B cell (primary cell): Measurements from ENCODE around the gene EDNRB. TPM values are rescaled to one million over a fixed set of nuclear protein-coding genes. Genes with fewer than 3 reads are reported as not detected.

ENCODE experiments used
- ATAC-seq: fragments of 200-7000 bp; cut with Tn5 transposase; one replicate; pipeline ENCODE4 v1.10.0; 2021; ENCODE audit warnings: low read depth, mild to moderate bottlenecking, moderate number of reproducible peaks, moderate library complexity
- CTCF ChIA-PET: fragments of 350-600 bp; sonication (Branson Sonifier 250); formaldehyde crosslinking; loops from one replicate; lab custom pipeline; 2021; ENCODE audit warnings: antibody characterized with exemption, inconsistent platforms; lab: Charles Lee
- POLR2A ChIA-PET: fragments of 350-600 bp; sonication (Branson Sonifier 250); formaldehyde crosslinking; loops from one replicate; lab custom pipeline; 2021; ENCODE audit warnings: antibody characterized with exemption; lab: Charles Lee
- DNase-seq: peaks from one replicate; pipeline ENCODE4 v3.0.0; 2013
- H2AFZ ChIP-seq: 2 replicates; pipeline ENCODE4 v1.6.1; 2012; ENCODE audit warnings: mild to moderate bottlenecking, low read depth, low read length; ENCODE audit not compliant: insufficient read depth, poor library complexity, severe bottlenecking
- H3K27ac ChIP-seq, 2 donors: 1 replicate in 1 of 2; 2 replicates in 1 of 2; pipeline ENCODE4 v1.5.1; 2012 to 2013; ENCODE audit warnings: low read length in 2 of 2, mild to moderate bottlenecking in 2 of 2, moderate library complexity in 1 of 2
- H3K27me3 ChIP-seq, 4 experiments: fragments of 200-600 bp in 1 of 4; sonication (generic) in 1 of 4; replicated peaks in 1 of 4; 1 replicate in 2 of 4; 2 replicates in 2 of 4; pipeline versions ENCODE4 v1.6.1 to v1.7.0; 2013 to 2016; ENCODE audit warnings: low read length in 3 of 4, mild to moderate bottlenecking in 2 of 4, mixed read lengths in 1 of 4, moderate library complexity in 1 of 4; ENCODE audit not compliant: insufficient read depth in 4 of 4, control insufficient read depth in 3 of 4; ENCODE audit errors: control extremely low read depth in 1 of 4
- H3K36me3 ChIP-seq, 2 experiments: replicated peaks in 1 of 2; 1 replicate in 1 of 2; 2 replicates in 1 of 2; pipeline versions ENCODE4 v1.6.1 to v1.7.1; 2013; ENCODE audit warnings: low read length in 1 of 2; ENCODE audit not compliant: insufficient read depth in 2 of 2, control insufficient read depth in 1 of 2; ENCODE audit errors: control extremely low read depth in 1 of 2, extremely low read depth in 1 of 2
- H3K4me1 ChIP-seq, 2 donors: fragments of 200-600 bp in 1 of 2; sonication (generic) in 1 of 2; 1 replicate in 1 of 2; 2 replicates in 1 of 2; pipeline versions ENCODE4 v1.5.1 to v1.6.1; 2013 to 2017; ENCODE audit warnings: low read length in 2 of 2; ENCODE audit not compliant: control insufficient read depth in 2 of 2, insufficient read depth in 2 of 2
- H3K4me2 ChIP-seq: replicated peaks from 2 replicates; pipeline ENCODE3; 2012; ENCODE audit warnings: mild to moderate bottlenecking, low read depth, low read length; ENCODE audit not compliant: poor library complexity, severe bottlenecking
- H3K4me3 ChIP-seq, 5 experiments: fragments of 200-600 bp in 1 of 5; sonication (generic) in 1 of 5; 1 replicate in 3 of 5; 2 replicates in 2 of 5; pipeline versions ENCODE4 v1.5.1 to v1.7.0; 2011 to 2016; ENCODE audit warnings: low read length in 4 of 5, mild to moderate bottlenecking in 4 of 5, low read depth in 2 of 5, control low read depth in 1 of 5, moderate library complexity in 1 of 5; ENCODE audit not compliant: insufficient read depth in 1 of 5; ENCODE audit errors: control extremely low read depth in 1 of 5, extremely low read depth in 1 of 5
- H3K79me2 ChIP-seq: fragments of 200-600 bp; sonication (generic); one replicate; pipeline ENCODE4 v1.6.0; 2016; ENCODE audit warnings: low read length; ENCODE audit not compliant: control insufficient read depth, insufficient read depth
- H3K9ac ChIP-seq: fragments of 200-600 bp; sonication (generic); 2 replicates; pipeline ENCODE4 v1.6.1; 2017; ENCODE audit warnings: mild to moderate bottlenecking, low read length, moderate library complexity
- H3K9me3 ChIP-seq, 3 donors: one replicate each; pipeline versions ENCODE4 v1.6.1 to v1.7.1; 2013; ENCODE audit warnings: low read length in 2 of 3; ENCODE audit not compliant: control insufficient read depth in 2 of 3, insufficient read depth in 1 of 3; ENCODE audit errors: control extremely low read depth in 1 of 3
- H4K20me1 ChIP-seq: 2 replicates; pipeline ENCODE4 v1.6.0; 2012; ENCODE audit warnings: mild to moderate bottlenecking, low read length; ENCODE audit not compliant: insufficient read depth, control insufficient read depth, poor library complexity, severe bottlenecking
- H3K27ac Mint-ChIP-seq: one replicate; pipeline ENCODE4 v1.8.0; 2021; ENCODE audit warnings: mixed read lengths
- H3K27me3 Mint-ChIP-seq: one replicate; pipeline ENCODE4 v1.8.0; 2021; ENCODE audit warnings: mixed read lengths
- H3K4me1 Mint-ChIP-seq: one replicate; pipeline ENCODE4 v1.8.0; 2021; ENCODE audit warnings: mixed read lengths
- H3K4me3 Mint-ChIP-seq: one replicate; pipeline ENCODE4 v1.8.0; 2021; ENCODE audit warnings: mixed read lengths
- H3K9me3 Mint-ChIP-seq: one replicate; pipeline ENCODE4 v1.8.0; 2022; ENCODE audit warnings: mixed read lengths; ENCODE audit not compliant: insufficient read depth
- CTCF ChIP-seq: fragments of 200-600 bp; IDR thresholded peaks from one replicate; pipeline ENCODE4 v1.8.0; 2022; ENCODE audit warnings: antibody characterized with exemption, mild to moderate bottlenecking
- EZH2 ChIP-seq: IDR thresholded peaks from 2 replicates; pipeline ENCODE4 v1.6.1; 2012; ENCODE audit warnings: borderline replicate concordance, low read depth, mild to moderate bottlenecking, moderate library complexity, low read length; ENCODE audit not compliant: insufficient read depth, poor library complexity, severe bottlenecking
- WGBS: methylation state at CpG from one replicate; pipeline ENCODE4 v1.1.5; 2013; ENCODE audit warnings: missing lambda C conversion rate; ENCODE audit not compliant: insufficient coverage; 5-methylcytosine and 5-hydroxymethylcytosine counted together
- intact Hi-C: fragments of 100-400 bp; cut with micrococcal nuclease; formaldehyde crosslinking; loops from one replicate; pipeline ENCODE4 v1.10.0; 2022
- polyA plus RNA-seq: library from polyadenylated mRNA; depleted of rRNA; stranded (reverse); fragments of >200 nt; gene quantifications from 2 replicates; pipeline ENCODE4 v1.2.3, GENCODE V29; 2012
- total RNA-seq, 2 donors: library from RNA; stranded (reverse); fragments of 120-200 nt in 1 of 2; gene quantifications; 1 replicate in 1 of 2; 2 replicates in 1 of 2; pipeline versions ENCODE4 v1.2.3 to v1.2.4, GENCODE V29; 2013 to 2022

Gene EDNRB
- total and polyA plus RNA-seq, 2 donors (not counting 1 experiment from before 2014, with no cell fraction given) = not detected

GRCh38 chr13:77896977-77897376, 21.7 kb downstream of the EDNRB start:
- Histone ChIP-seq H4K20me1 (no peaks in the 10 kb centered on the region), H3K9me3 (no peaks in the 10 kb centered on the region), H3K4me2 (no peak overlapping the region), H3K4me1 (no peaks in the 10 kb centered on the region), H2AFZ (no peak overlapping the region), H3K27ac (no peak overlapping the region), H3K79me2 (no peaks in the 10 kb centered on the region), H3K9ac (no peak overlapping the region), H3K36me3 (no peaks in the 10 kb centered on the region), H3K27me3 (no peaks in the 10 kb centered on the region), H3K4me3 (no peak overlapping the region)
- ChIA-PET POLR2A (no interaction called here), CTCF (no interaction called here)
- ATAC-seq (no peak), DNase-seq (no peak)
- H3K4me1 Mint-ChIP-seq = peaks cover 3% of the 10 kb centered on the region
- H3K27ac Mint-ChIP-seq = no peak overlapping the region
- intact Hi-C loops = no loop called here
- WGBS = no CpG with 5 or more reads among the region's 2 CpGs
- peaks cover 2% of the 10 kb centered on the region for H3K27me3 Mint-ChIP-seq
- no peaks in the 10 kb centered on the region for H3K9me3 Mint-ChIP-seq
- H3K4me3 Mint-ChIP-seq = no peak overlapping the region
- no peak for TF ChIP-seq EZH2

GRCh38 chr13:77896536-77896935, 22.1 kb downstream of the EDNRB start:
- H3K27ac Mint-ChIP-seq = no peak overlapping the region
- intact Hi-C loops = no loop called here
- Histone ChIP-seq H3K9me3 (no peaks in the 10 kb centered on the region), H3K36me3 (no peaks in the 10 kb centered on the region), H3K79me2 (no peaks in the 10 kb centered on the region), H4K20me1 (no peaks in the 10 kb centered on the region), H3K27ac (no peak overlapping the region), H3K9ac (no peak overlapping the region), H3K4me2 (no peak overlapping the region), H3K4me1 (no peaks in the 10 kb centered on the region), H3K27me3 (no peaks in the 10 kb centered on the region), H3K4me3 (no peak overlapping the region), H2AFZ (no peak overlapping the region)
- H3K27me3 Mint-ChIP-seq = peaks cover 2% of the 10 kb centered on the region
- WGBS = 89% methylated on average over 3 of the region's 8 CpGs
- H3K4me1 Mint-ChIP-seq = peaks cover 3% of the 10 kb centered on the region
- DNase-seq (no peak), ATAC-seq (no peak)
- TF ChIP-seq CTCF = no peak
- TF ChIP-seq EZH2 = no peak
- ChIA-PET CTCF (no interaction called here), POLR2A (no interaction called here)
- no peak overlapping the region for H3K4me3 Mint-ChIP-seq
- no peaks in the 10 kb centered on the region for H3K9me3 Mint-ChIP-seq
